PC-9 (cell line): ENCODE measurements around the gene LIPM.

Experiments used
- CTCF ChIP-seq: fragments of 200-600 bp; sonication (generic); conservative IDR thresholded peaks from 2 replicates; pipeline ENCODE4 v1.6.1; 2017; ENCODE audit warnings: mixed run types, antibody characterized with exemption, mild to moderate bottlenecking, moderate library complexity
- EZH2 ChIP-seq: fragments of 200-600 bp; sonication (generic); IDR thresholded peaks from 2 replicates; pipeline ENCODE4 v1.8.0; 2017; ENCODE audit warnings: antibody characterized with exemption, low read depth

GRCh38 chr10:88857831-88858230 lies 55.3 kb downstream of the LIPM start:
- TF ChIP-seq CTCF, result no peak
- no peak for TF ChIP-seq EZH2
